H1 (cell line): ENCODE results near the gene CRHR1. TPM values are rescaled to one million over a fixed set of nuclear protein-coding genes. Genes with fewer than 3 reads are reported as not detected.

Experiments used
- CTCF ChIA-PET: fragments of 300-600 bp; sonication (Branson Sonifier 250); formaldehyde crosslinking; loops from one replicate; lab custom pipeline; 2021; ENCODE audit not compliant: partially characterized antibody; lab: Charles Lee
- POLR2A ChIA-PET: fragments of 300-600 bp; sonication (Branson Sonifier 250); formaldehyde crosslinking; loops from one replicate; lab custom pipeline; 2021; ENCODE audit warnings: inconsistent platforms; ENCODE audit not compliant: partially characterized antibody; lab: Charles Lee
- DNase-seq, 2 experiments: peaks; one replicate each; pipeline versions ENCODE4 v3.0.0 to v3.0.0-alpha.2; 2010 to 2022; ENCODE audit warnings: low spot score in 2 of 2, low read depth in 1 of 2, mixed read lengths in 1 of 2
- FAIRE-seq: peaks from 2 replicates; lab custom pipeline; 2011; peaks lifted over from hg19 to GRCh38; lab: Jason Lieb, UNC
- H2AFZ ChIP-seq: 2 replicates; pipeline ENCODE4 v1.8.1; 2012; ENCODE audit warnings: low read length, inconsistent platforms
- H2AK5ac ChIP-seq: 2 replicates; pipeline ENCODE4 v1.6.1; 2013; ENCODE audit warnings: low read depth, low read length
- H2BK120ac ChIP-seq: replicated peaks from 2 replicates; pipeline ENCODE3; 2013; ENCODE audit warnings: low read depth, low read length, inconsistent platforms
- H2BK12ac ChIP-seq: 2 replicates; pipeline ENCODE4 v1.6.1; 2013; ENCODE audit warnings: low read depth, low read length
- H2BK15ac ChIP-seq: 2 replicates; pipeline ENCODE4 v1.6.1; 2013; ENCODE audit warnings: low read length
- H2BK20ac ChIP-seq: 2 replicates; pipeline ENCODE4 v1.6.1; 2013; ENCODE audit warnings: low read length
- H2BK5ac ChIP-seq: 2 replicates; pipeline ENCODE4 v1.6.1; 2013; ENCODE audit warnings: low read depth, low read length
- H3K14ac ChIP-seq: 2 replicates; pipeline ENCODE4 v1.6.1; 2013; ENCODE audit warnings: inconsistent platforms; ENCODE audit not compliant: insufficient read length
- H3K18ac ChIP-seq: 2 replicates; pipeline ENCODE4 v1.6.1; 2013; ENCODE audit warnings: low read length; ENCODE audit errors: extremely low read depth
- H3K23ac ChIP-seq: 2 replicates; pipeline ENCODE4 v1.6.1; 2013; ENCODE audit warnings: inconsistent platforms; ENCODE audit not compliant: insufficient read length
- H3K23me2 ChIP-seq: 2 replicates; pipeline ENCODE4 v1.6.1; 2013; ENCODE audit warnings: low read depth, low read length
- H3K27ac ChIP-seq: 2 replicates; pipeline ENCODE4 v1.6.1; 2011; ENCODE audit warnings: low read depth, low read length, inconsistent platforms
- H3K27me3 ChIP-seq, 4 experiments: replicated peaks in 1 of 4; 1 replicate in 1 of 4; 2 replicates in 3 of 4; pipeline versions ENCODE4 v1.6.1 to v1.8.1; 2011 to 2013; ENCODE audit warnings: low read length in 3 of 4, mild to moderate bottlenecking in 3 of 4, inconsistent platforms in 2 of 4, mixed read lengths in 2 of 4, moderate library complexity in 1 of 4; ENCODE audit not compliant: control insufficient read depth in 3 of 4, insufficient read depth in 3 of 4; ENCODE audit errors: extremely low read depth in 1 of 4
- H3K36me3 ChIP-seq, 4 experiments: 2 replicates each; pipeline versions ENCODE4 v1.6.1 to v1.8.1; 2011 to 2013; ENCODE audit warnings: mild to moderate bottlenecking in 4 of 4, low read length in 3 of 4, moderate library complexity in 2 of 4, control low read depth in 1 of 4, inconsistent platforms in 1 of 4; ENCODE audit not compliant: insufficient read depth in 4 of 4, control insufficient read depth in 2 of 4
- H3K4ac ChIP-seq: replicated peaks from 2 replicates; pipeline ENCODE3; 2013; ENCODE audit warnings: low read length, low read depth, mixed read lengths, inconsistent platforms; ENCODE audit not compliant: insufficient read length
- H3K4me1 ChIP-seq, 4 experiments: replicated peaks in 1 of 4; 1 replicate in 1 of 4; 2 replicates in 3 of 4; pipeline versions ENCODE4 v1.6.1 to v1.8.1; 2011 to 2013; ENCODE audit warnings: low read length in 3 of 4, inconsistent platforms in 2 of 4, mixed read lengths in 1 of 4; ENCODE audit not compliant: insufficient read depth in 4 of 4, control insufficient read depth in 3 of 4
- H3K4me2 ChIP-seq, 2 experiments: 2 replicates each; pipeline versions ENCODE4 v1.6.1 to v1.8.1; 2011 to 2013; ENCODE audit warnings: low read depth in 2 of 2, low read length in 2 of 2, control low read depth in 1 of 2, inconsistent platforms in 1 of 2, mild to moderate bottlenecking in 1 of 2; ENCODE audit not compliant: insufficient read depth in 1 of 2
- H3K4me3 ChIP-seq, 4 experiments: fragments of 200-600, 300-600 bp in 1 of 4; sonication (generic), shearing (Covaris generic), sonication (Bioruptor Twin) in 1 of 4; 2 replicates each; pipeline versions ENCODE4 v1.5.1 to v1.8.1; 2011 to 2016; ENCODE audit warnings: low read length in 4 of 4, low read depth in 3 of 4, control low read depth in 2 of 4, inconsistent platforms in 2 of 4, mild to moderate bottlenecking in 2 of 4, mixed read lengths in 1 of 4, moderate library complexity in 1 of 4; ENCODE audit not compliant: insufficient read depth in 2 of 4; ENCODE audit errors: extremely low read depth in 1 of 4
- H3K56ac ChIP-seq: replicated peaks from 2 replicates; pipeline ENCODE3; 2013; ENCODE audit warnings: low read depth, mild to moderate bottlenecking, mixed read lengths, low read length, inconsistent platforms; ENCODE audit not compliant: insufficient read length
- H3K79me1 ChIP-seq: 2 replicates; pipeline ENCODE4 v1.6.1; 2013; ENCODE audit warnings: low read depth, low read length, control low read depth
- H3K79me2 ChIP-seq, 2 experiments: 2 replicates each; pipeline versions ENCODE4 v1.6.1 to v1.8.1; 2012 to 2013; ENCODE audit warnings: low read length in 2 of 2, mild to moderate bottlenecking in 2 of 2, inconsistent platforms in 1 of 2; ENCODE audit not compliant: insufficient read depth in 2 of 2, control insufficient read depth in 1 of 2
- H3K9ac ChIP-seq, 4 experiments: replicated peaks in 1 of 4; 1 replicate in 1 of 4; 2 replicates in 3 of 4; pipeline versions ENCODE4 v1.6.1 to v1.8.1; 2011 to 2013; ENCODE audit warnings: low read depth in 3 of 4, low read length in 3 of 4, control low read depth in 2 of 4, mild to moderate bottlenecking in 2 of 4, moderate library complexity in 2 of 4, inconsistent platforms in 1 of 4; ENCODE audit errors: extremely low read depth in 1 of 4
- H3K9me3 ChIP-seq, 2 experiments: 2 replicates each; pipeline versions ENCODE4 v1.6.1 to v1.8.1; 2012 to 2013; ENCODE audit warnings: mild to moderate bottlenecking in 2 of 2, moderate library complexity in 2 of 2, control low read depth in 1 of 2, inconsistent platforms in 1 of 2, low read depth in 1 of 2, low read length in 1 of 2, mixed read lengths in 1 of 2; ENCODE audit not compliant: insufficient read depth in 2 of 2
- H4K20me1 ChIP-seq, 2 experiments: replicated peaks in 1 of 2; 2 replicates each; pipeline versions ENCODE3 to v1.8.1; 2011 to 2013; ENCODE audit warnings: inconsistent platforms in 2 of 2, low read length in 2 of 2, mild to moderate bottlenecking in 1 of 2; ENCODE audit not compliant: insufficient read depth in 2 of 2, control insufficient read depth in 1 of 2
- H4K5ac ChIP-seq: 2 replicates; pipeline ENCODE4 v1.6.1; 2013; ENCODE audit warnings: low read length, low read depth, mixed read lengths, inconsistent platforms; ENCODE audit not compliant: insufficient read length
- H4K8ac ChIP-seq: 2 replicates; pipeline ENCODE4 v1.8.0; 2013; ENCODE audit warnings: mild to moderate bottlenecking, moderate library complexity, low read length, inconsistent platforms; ENCODE audit not compliant: insufficient read depth; ENCODE audit errors: extremely low read depth
- H4K91ac ChIP-seq: replicated peaks from 2 replicates; pipeline ENCODE3; 2013; ENCODE audit warnings: low read length, mixed read lengths, inconsistent platforms; ENCODE audit not compliant: insufficient read length
- BRCA1 ChIP-seq: IDR thresholded peaks from 2 replicates; pipeline ENCODE4 v1.6.1; 2012; ENCODE audit warnings: low read depth, low read length, improper control_type of control experiment
- CTBP2 ChIP-seq: IDR thresholded peaks from 2 replicates; pipeline ENCODE4 v1.7.0; 2011; ENCODE audit warnings: borderline replicate concordance, mild to moderate bottlenecking, moderate library complexity, mixed read lengths, low read length; ENCODE audit not compliant: insufficient read depth, insufficient read length
- EP300 ChIP-seq, 2 experiments: IDR thresholded peaks; 1 replicate in 1 of 2; 2 replicates in 1 of 2; pipeline ENCODE4 v1.6.1; 2011 to 2012; ENCODE audit warnings: low read depth in 2 of 2, low read length in 2 of 2, mild to moderate bottlenecking in 2 of 2, borderline replicate concordance in 1 of 2, inconsistent platforms in 1 of 2, moderate library complexity in 1 of 2
- GABPA ChIP-seq: IDR thresholded peaks from 2 replicates; pipeline ENCODE4 v1.6.1; 2011; ENCODE audit warnings: mild to moderate bottlenecking, low read length, moderate library complexity, borderline replicate concordance; ENCODE audit not compliant: insufficient read depth
- KDM4A ChIP-seq: IDR thresholded peaks from one replicate; pipeline ENCODE4 v1.7.1; 2012; ENCODE audit warnings: low read depth, mild to moderate bottlenecking, moderate library complexity, low read length, inconsistent platforms; ENCODE audit not compliant: severe bottlenecking
- KDM5A ChIP-seq: fragments of 200-600 bp; IDR thresholded peaks from 2 replicates; pipeline ENCODE4 v1.7.1; 2012; ENCODE audit warnings: mild to moderate bottlenecking, low read length, inconsistent platforms, mixed read lengths
- POLR2AphosphoS5 ChIP-seq: IDR thresholded peaks from 2 replicates; pipeline ENCODE4 v1.6.1; 2011; ENCODE audit warnings: low read depth, low read length
- TAF7 ChIP-seq: optimal IDR thresholded peaks from 2 replicates; pipeline ENCODE3; 2011; ENCODE audit warnings: low read depth, mild to moderate bottlenecking, inconsistent platforms, low read length, moderate library complexity, borderline replicate concordance
- WGBS, 2 experiments: shearing (Covaris generic) in 1 of 2; methylation state at CpG; one replicate each; pipeline versions ENCODE4 v1.1.6 to v1.1.7; 2013 to 2015; ENCODE audit warnings: low lambda C conversion rate in 2 of 2, mixed read lengths in 2 of 2, inconsistent platforms in 1 of 2, low coverage in 1 of 2, missing lambda C conversion rate in 1 of 2; ENCODE audit not compliant: insufficient replicate concordance in 2 of 2, insufficient coverage in 1 of 2, insufficient read length in 1 of 2; ENCODE audit errors: extremely low coverage in 1 of 2, missing lambda C conversion rate in 1 of 2; 5-methylcytosine and 5-hydroxymethylcytosine counted together
- polyA plus RNA-seq, 7 experiments: library from polyadenylated mRNA; depleted of rRNA in 3 of 7; stranded (reverse) in 5 of 7; unstranded in 2 of 7; fragments of >200 nt in 5 of 7; fragments of 200-250 nt in 2 of 7; gene quantifications; 1 replicate in 5 of 7; 2 replicates in 1 of 7; 4 replicates in 1 of 7; pipeline versions ENCODE4 v1.2.1 to v1.2.3, GENCODE V29; 2011 to 2013; ENCODE audit warnings: missing spikeins in 2 of 7, mixed read lengths in 2 of 7
- total RNA-seq: library from RNA; stranded (reverse); fragmentation: NEBNext Ultra II Directional; extraction: Animal tissue kit (Norgen Biotek cat#: 25700); gene quantifications from 2 replicates; pipeline ENCODE4 v1.2.1, GENCODE V29; 2021

CRHR1 gene
- total and polyA plus RNA-seq, 2 of the 8 experiments (the other 6 are each of a cell fraction or from before 2014, with no cell fraction given) = 0.56 to 1.7 TPM

GRCh38 chr17:45839442-45839841 is 55.3 kb downstream of the CRHR1 start:
- FAIRE-seq = no peak
- no peak overlapping the region for H3K9ac ChIP-seq
- no peak overlapping the region for H3K56ac ChIP-seq
- H3K9me3 ChIP-seq = no peaks in the 10 kb centered on the region
- no peak overlapping the region for H4K91ac ChIP-seq
- H4K8ac ChIP-seq = no peak overlapping the region
- H2BK12ac ChIP-seq = no peak overlapping the region
- no peak overlapping the region for H3K4ac ChIP-seq
- H2BK5ac ChIP-seq = no peak overlapping the region
- no peak overlapping the region for H2AK5ac ChIP-seq
- H3K23me2 ChIP-seq = no peaks in the 10 kb centered on the region
- no peaks in the 10 kb centered on the region for H4K20me1 ChIP-seq
- H3K27ac ChIP-seq = no peak overlapping the region
- DNase-seq = no peak
- no peak for TF ChIP-seq POLR2AphosphoS5
- TF ChIP-seq TAF7 = no peak
- TF ChIP-seq BRCA1 = no peak
- no peak for TF ChIP-seq KDM5A
- no peak for TF ChIP-seq CTBP2
- no peak for TF ChIP-seq GABPA
- TF ChIP-seq KDM4A = no peak
- TF ChIP-seq EP300 (IDR thresholded peaks at IDR 0.05; ENCODE audit: borderline replicate concordance in 1 of 2, low read depth in 2 of 2, low read length in 2 of 2) = no peak
- TF ChIP-seq, all 59 proteins: peak for 0
- peaks cover 0 to 2% (median under 1%) of the 10 kb centered on the region in 4 experiments; a peak in 2 of 7 replicates for H3K4me1 ChIP-seq
- no peak overlapping the region for H3K23ac ChIP-seq
- no peak overlapping the region for H2AFZ ChIP-seq
- H2BK120ac ChIP-seq = no peak overlapping the region
- no peaks in the 10 kb centered on the region for H3K36me3 ChIP-seq
- ChIA-PET CTCF (interaction anchor here (0.5 to 11.9 kb wide), 13 partner anchors 10 to 1103 kb away, joined by 3 to 137 read pairs (median 4); no protein-coding TSS in a partner anchor), POLR2A (interaction anchor here (1.0 kb wide), 1 partner anchor 13 kb away, joined by 4 read pairs; no protein-coding TSS in a partner anchor)
- H3K79me2 ChIP-seq = no peaks in the 10 kb centered on the region
- no peak overlapping the region for H2BK20ac ChIP-seq
- H3K14ac ChIP-seq = no peak overlapping the region
- H4K5ac ChIP-seq = no peak overlapping the region
- H3K18ac ChIP-seq = no peak overlapping the region
- 85% methylated on average over 4 of the region's 4 CpGs; no CpG with 5 or more reads in 1 of the 2 experiments for WGBS, 2 experiments
- H3K79me1 ChIP-seq = no peaks in the 10 kb centered on the region
- H3K4me2 ChIP-seq = no peak overlapping the region
- H3K4me3 ChIP-seq = no peak overlapping the region
- H2BK15ac ChIP-seq = no peak overlapping the region
- H3K27me3 ChIP-seq = no peaks in the 10 kb centered on the region
